ENCODE data around the gene FOXP2.
"Not testable (repeated sequence)": the region's sequence is repeated elsewhere in the genome, so short reads cannot be mapped to it uniquely, and the experiment has no call there.

The FOXP2 gene

DNA sequence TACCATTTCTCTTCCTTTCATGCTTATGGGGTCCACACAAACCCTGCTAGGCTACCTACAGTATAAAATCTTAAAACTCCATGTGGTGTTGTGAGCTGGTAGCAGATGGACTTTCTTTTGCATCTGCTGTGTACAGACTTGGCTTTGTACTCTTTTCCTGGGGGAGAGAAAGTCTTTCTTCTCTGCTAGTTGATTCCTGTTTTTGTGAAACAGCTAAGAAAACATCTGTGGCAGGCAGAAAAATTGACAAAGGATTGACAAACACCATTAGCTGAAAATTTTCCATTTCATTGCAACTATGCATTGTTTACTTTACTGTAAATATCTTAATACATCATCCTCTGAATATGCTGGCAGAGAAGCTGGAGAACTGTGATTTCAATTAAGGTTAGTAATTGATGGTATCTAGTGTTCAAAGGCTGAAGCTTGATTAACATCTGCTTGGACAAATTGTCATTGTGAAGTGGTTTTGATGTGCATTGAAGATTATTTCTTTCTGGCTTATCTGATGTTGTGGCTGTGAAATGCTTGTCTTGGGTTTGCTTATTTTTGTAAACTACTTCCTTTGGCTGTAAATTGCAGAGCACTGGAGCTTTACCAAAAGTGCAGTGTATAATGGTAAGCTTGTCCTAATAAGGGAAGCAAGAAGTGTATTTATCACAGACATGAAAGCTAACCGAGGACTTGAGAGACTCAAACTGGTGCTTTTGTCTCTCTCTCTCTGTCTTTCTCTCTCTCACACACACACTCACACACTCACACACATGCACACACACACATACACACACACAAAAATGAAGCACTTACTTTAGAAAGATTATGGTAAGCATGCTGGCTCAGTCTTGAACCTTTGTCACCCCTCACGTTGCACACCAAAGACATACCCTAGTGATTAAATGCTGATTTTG, at the start of gene FOXP2:
Gene FOXP2, plus strand, starts transcription at position 660 of the 908 bp plus-strand sequence. CDS start 11,697 bp downstream, outside the sequence.
- in situ Hi-C loops (cut with HindIII; ENCODE audit: low sequenced_read_pairs) = no loop called here

DNA sequence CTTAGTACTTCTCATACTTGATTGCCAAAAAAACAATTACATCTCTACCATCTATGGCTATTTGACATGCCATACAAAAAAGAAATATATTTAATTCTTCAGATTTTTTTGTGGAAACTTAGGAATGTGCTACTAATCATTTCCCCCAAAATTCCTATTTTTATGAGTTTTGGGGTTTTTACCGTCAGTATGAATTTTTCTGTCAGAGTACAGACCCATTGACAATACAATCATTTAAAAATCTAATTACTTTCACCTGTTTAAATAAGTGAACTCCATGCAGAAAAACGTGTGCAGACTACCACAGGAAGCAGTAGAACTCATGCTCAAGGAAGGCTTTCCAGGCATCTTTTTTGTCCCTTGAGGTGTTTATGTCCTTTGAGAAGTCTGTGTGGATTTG, 48.8 kb upstream of the FOXP2 start:
- in situ Hi-C loops (cut with HindIII; ENCODE audit: low sequenced_read_pairs) = no loop called here

DNA sequence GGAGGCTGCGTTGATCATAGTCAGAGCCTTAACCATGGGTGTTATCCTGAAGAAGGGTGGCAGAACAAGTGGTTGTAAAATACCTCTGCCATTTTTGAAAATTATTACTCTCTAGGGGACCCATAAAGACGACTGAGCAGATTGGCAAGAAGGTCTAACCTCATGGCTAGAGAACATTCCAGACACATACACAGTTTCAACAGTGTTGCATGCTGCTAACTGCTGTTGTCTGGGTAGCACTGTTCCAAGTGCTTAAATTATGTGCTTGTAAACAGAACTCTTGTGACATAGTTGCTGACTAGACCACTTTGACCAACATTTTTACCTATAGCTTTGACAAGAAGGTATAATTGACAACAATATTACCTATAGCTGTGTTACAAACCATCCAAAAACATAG, 46.1 kb upstream of the FOXP2 start:
- in situ Hi-C loops (cut with HindIII; ENCODE audit: low sequenced_read_pairs) = no loop called here

DNA sequence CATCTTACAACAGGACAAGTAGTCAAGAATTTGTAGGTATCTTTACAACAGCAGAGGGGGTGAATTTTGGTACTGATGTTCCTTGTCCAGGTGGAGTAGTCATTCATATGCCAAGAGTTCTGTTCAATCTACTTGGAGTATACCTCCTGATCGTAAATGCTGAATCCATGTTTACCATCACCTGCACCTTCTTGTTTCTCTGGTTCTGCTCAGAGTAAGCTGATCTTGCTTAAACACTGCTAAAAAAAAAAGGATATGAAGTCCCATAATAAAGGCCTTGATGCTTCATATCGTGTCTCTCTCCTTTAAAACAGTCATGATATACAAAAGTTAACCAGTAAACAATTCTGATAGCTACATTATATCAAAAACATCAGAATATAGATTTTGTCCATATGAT, 45.3 kb upstream of the FOXP2 start:
- in situ Hi-C loops (cut with HindIII; ENCODE audit: low sequenced_read_pairs) = no loop called here

DNA sequence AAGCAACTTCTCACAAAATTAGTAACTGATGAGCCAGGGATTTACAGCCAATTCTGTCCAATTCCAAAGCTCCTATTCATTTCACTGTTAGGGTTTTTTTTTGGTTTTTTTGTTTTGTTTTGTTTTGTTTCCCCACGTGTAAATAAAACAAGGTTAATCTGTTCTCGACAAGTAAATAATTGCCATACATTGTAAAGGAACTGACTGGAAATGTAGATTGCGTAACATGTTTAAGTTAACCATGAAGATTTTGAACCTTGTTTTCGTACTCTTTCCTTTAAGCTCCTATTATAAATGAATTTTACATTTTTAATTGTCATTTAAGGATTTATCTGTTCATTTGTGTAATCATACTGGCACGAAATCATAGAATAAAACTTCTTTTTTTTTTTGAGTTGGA, 42.0 kb upstream of the FOXP2 start:
- in situ Hi-C loops (cut with HindIII; ENCODE audit: low sequenced_read_pairs) = no loop called here

DNA sequence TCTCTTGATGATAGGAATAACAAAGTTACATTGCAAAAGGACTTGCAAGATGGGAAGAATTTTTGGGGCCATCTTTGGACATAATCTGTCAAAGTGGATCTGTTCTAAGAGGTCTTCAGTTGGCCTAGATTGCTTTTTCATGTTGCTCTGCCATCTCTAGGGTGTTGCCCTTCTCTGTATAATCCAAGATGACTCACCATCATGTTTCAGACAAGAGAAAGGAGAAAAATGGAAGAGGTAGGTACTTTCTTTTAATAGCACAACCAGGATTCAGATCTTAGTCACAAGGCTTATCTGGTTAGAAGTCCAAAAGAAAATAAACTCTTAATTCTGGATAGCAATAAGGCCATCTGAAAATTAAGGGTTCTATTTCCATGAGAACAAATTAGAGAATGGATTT, 38.7 kb upstream of the FOXP2 start:
- in situ Hi-C loops (cut with HindIII; ENCODE audit: low sequenced_read_pairs) = no loop called here

DNA sequence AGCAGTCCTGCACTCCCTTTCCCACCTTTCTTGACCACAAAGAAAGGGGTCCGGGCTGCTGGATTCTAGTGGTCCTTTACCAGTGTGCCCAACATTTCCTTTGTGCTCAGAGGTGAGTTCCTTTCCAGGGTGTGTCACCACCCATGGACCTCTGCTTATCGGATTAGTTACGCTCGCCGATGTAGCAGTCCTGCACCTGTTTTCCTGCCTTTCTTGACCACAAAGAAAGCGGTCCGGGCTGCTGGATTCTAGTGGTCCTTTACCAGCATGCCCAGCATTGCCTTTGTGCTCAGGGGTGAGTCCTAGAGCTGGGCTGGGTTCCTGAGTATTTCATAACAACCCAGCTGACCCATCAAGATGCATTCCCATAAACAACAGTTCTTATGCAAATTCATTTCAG, 30.7 kb upstream of the FOXP2 start:
- in situ Hi-C loops (cut with HindIII; ENCODE audit: low sequenced_read_pairs) = not testable (repeated sequence)

DNA sequence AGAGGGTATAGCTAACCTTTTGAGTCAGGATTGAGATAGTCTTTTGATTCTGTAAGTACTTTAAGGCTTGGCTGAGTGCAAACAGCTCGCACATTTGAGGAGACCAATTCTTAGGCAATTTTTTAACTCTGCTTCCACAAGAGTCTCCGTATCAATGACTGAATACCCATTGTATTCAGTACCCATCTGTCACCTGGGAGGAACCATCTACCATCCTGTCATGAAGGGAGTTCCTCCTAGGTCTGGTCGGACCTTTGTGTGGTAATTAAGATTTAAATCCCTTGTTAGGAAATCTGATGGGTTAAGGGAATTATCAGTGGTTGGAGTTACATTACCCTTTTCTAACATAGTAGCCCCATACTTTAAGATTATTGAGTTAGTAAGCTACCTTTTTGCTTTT, 30.3 kb upstream of the FOXP2 start:
- in situ Hi-C loops (cut with HindIII; ENCODE audit: low sequenced_read_pairs) = not testable (repeated sequence)

DNA sequence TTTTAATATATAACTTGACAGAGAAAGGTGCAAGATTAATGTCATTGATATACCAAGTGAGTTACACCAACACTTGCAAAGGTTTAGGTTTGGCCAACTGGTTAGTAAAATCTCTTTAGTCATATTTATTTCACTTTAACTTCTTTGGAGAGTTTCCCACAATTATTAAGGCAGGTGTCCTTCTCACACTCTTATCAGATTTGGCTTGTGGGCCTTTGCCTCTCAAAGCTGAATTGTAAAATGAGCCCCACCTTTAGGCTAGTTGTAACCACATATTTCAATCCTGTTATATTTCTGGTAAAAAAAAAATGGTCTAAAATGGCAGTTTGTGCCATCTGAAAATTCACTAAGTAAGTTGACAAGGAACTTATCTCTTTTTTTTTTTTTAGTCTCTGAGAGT, 26.6 kb upstream of the FOXP2 start:
- in situ Hi-C loops (cut with HindIII; ENCODE audit: low sequenced_read_pairs) = no loop called here

DNA sequence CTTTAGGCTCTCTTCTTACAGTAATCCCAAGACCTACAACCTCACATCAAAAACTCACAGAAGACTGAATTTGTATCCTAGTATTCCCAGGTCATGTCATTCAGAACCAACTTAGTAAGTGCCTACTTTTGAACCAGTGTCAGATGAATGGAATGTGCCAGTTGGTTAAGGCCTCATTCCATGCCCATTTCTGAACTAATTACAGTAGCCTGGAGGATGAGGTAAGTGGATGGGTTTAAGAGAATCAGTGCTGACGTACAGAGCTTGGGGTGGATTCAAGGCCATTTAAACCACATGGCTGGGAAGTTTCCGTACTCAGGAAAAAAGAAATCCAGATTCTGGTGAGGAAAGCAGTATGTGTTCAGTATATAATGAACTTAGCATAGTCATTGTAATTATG, 21.9 kb upstream of the FOXP2 start:
- in situ Hi-C loops (cut with HindIII; ENCODE audit: low sequenced_read_pairs) = no loop called here

DNA sequence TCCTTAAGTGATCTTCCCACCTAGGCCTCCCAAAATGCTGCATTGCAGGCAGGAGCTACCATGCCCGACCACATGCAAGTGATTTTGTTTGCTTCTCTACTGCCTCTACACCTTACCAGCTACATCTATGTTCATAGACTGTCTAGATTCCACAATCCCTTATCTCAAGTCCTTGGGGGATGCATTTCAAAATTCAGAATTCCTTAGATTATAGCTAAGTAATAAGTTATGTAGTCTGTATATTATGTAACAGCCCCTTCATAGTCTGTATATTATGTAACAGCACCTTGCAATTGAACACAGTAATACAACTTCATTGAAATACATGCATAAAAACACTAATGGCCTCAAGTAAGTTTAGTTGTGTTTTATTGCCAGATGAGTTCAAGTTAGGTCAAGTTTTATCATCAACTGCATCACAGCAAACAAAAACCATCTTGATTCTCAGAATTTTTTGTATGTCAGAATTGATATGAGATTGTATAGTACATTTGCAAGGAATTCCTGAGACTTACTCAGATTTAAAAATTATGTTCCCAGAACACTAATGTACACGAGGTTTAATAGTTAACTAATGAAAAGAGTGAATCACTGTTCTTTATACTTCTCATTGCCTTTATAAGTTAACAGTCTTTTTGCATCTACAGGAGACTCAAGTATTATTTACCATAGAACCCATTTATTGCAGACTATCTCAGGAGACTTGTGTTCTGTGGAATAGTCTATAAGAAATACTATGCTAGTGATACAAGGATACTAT, 11.6 kb upstream of the FOXP2 start:
- in situ Hi-C loops (cut with HindIII; ENCODE audit: low sequenced_read_pairs) = no loop called here

DNA sequence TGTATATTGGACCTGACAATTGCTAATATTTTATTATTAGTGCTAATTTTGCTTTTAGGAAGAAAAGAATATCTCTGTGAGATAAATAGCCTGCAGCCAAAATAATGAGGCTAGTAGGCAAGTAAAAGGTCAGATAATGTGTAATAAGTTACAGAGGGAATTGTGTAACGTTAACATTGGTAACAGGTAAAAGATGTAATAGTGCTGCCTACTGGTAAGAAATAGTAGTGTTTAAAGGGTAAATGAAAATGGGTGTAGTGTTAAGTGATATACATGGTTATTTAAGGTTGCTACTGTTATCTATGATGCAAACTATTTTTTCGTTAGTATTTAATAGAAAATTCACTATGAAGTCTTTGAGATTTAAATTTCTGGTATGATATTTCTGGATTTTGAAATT, 9.2 kb upstream of the FOXP2 start:
- in situ Hi-C loops (cut with HindIII; ENCODE audit: low sequenced_read_pairs) = no loop called here

DNA sequence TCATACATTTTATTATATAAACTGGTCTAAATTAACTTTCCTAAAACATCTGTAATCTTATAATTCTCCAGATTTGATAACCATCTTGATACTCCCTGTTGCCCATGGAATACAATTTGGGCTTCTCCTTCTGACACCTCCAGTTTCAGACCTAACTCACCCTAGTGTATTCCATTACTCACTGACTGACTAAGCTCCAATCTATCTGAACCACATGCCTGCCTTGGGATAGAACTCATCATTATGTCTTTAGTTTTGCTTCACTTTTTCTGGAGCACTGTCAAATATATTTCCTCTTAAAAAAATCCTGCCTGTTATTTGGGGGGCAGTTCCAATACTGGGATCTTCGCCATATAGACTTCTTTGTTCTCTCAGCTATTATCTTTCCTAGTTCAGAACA, 4.9 kb upstream of the FOXP2 start:
- in situ Hi-C loops (cut with HindIII; ENCODE audit: low sequenced_read_pairs) = no loop called here

DNA sequence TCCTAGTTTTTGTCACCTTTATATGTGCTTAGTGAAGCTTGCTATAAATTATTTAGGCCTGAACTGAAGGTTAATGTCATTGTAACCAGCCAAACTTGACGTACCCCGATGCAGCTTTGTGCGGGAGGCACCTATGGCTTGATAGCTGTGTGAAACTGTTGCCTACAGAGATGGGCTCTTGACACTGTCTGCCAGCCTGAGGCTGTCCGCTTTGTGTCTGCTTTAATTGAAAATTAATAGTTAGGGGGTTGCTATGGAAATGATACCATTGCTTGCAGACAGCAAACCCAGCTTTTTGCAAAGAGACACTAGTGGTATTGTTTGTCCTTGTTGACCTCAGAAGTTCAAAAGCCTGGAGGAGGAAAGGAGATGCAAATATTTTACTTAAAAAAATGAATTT, 2.1 kb upstream of the FOXP2 start:
- in situ Hi-C loops (cut with HindIII; ENCODE audit: low sequenced_read_pairs) = no loop called here

DNA sequence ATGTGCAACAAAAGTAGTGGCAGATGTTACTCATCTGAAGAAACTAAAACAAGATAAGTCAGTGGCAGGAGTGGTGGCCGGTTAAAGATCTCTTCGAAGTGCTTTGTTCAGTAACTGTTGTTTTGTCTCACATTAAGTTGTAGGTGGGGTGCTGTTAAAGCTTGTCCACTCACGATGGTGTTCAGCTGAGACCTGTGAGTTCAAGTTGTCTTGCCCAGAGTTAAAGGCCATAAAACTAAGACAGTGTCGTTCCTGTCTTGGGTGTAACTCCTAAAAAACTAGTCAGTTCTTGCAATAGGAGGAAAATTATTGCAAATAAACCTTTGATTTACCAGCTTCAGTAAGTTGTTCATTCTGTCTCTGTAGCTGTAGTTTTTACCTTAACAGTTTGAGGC, 857 bp upstream of the FOXP2 start:
- in situ Hi-C loops (cut with HindIII; ENCODE audit: low sequenced_read_pairs) = no loop called here

DNA sequence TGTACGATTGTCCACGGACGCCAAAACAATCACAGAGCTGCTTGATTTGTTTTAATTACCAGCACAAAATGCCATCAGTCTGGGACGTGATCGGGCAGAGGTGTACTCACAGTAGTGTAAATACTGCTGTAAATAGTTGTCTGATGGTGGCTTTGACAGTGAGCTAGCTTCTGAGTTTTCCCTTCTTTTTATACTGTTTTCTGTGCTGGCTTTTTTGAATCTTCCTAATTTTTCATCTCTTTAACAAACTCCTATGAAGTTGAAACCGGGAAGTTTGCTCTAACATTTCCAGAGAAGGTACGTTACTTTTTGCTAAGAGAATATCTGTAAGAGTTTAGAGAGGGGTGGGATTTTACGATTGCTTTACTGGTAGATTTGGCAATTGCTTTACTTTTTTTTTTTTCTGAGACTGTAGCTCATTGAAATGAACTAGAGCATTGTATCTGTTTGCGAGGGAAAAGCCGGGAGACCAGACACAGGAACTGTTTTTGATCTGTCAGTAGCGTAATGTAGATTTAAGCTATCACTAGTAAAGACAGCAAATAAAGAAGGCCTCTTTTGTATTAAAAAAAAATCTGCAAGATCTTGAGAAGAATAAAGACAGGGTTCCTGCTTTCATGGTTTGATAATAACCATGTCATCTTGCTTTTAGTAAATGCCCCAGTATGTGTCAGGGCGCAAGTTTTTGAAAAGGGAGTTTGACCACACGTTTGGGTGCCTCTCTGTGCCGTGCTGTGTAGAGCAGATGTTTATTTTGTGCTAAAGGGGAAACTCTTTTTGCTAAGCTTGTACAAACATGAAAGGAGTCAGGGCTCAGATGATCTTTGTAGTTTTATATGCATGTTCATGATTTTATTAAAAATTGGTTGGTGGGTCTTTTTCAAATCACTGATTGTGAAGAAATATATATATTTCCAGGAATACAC, 712 bp downstream of the FOXP2 start:
- in situ Hi-C loops (cut with HindIII; ENCODE audit: low sequenced_read_pairs) = no loop called here

DNA sequence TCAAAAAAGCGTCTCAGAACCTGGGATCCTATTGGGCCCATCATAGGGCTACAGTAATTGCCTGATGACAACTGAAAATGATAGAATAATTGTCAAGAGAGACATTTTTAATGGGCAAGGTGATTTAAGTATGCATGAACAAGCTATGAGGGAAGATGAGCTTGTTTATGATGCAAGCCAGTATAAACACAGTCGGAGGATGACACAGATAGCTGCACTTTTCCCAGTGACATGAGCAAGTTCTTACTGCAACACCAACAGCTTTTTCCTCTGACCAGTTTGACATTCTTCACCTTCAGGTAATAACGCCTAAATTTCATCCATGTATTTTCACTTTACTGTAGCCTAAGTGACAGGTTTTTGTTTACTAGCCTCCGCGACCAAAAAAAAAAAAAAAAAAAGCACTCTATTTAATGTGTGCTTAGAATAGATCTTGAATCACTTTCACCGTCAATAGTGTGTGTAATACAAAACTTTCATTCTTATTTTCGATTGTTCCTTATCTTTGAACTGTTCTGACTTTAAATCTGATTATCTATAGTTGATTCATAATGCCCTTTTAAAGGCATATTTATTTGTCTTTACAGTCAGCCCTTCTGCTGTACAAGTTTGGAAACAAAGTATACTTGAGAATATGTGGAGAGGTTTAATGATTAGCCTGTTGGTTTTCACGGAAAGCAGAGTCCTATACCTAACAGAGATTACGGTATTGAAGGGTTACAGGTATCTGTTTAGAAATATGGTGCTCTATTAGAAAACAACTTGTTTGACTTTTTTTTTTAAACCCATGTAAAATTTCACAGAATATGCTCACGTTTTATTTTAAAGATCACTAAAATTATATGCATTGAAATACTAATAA, 1.7 kb downstream of the FOXP2 start:
- in situ Hi-C loops (cut with HindIII; ENCODE audit: low sequenced_read_pairs) = no loop called here

DNA sequence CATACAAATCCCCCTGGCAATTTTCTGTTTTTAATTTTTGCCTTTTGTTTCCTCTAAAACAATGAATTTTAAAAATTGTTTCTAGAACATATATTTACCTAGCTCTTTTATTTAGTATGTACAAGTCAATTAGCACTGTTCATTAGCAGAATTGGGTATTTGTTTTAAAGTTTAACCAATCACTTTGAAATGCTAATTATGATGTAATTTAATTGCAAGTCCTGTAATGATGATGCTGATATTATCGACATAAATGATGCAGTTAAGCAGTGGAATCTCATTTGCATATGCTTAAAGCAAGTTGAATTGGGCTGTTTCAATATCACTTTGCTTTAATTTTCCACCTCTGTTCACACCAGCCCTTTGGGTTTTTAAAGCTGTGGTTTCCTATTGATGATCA, 2.7 kb downstream of the FOXP2 start:
- in situ Hi-C loops (cut with HindIII; ENCODE audit: low sequenced_read_pairs) = no loop called here

DNA sequence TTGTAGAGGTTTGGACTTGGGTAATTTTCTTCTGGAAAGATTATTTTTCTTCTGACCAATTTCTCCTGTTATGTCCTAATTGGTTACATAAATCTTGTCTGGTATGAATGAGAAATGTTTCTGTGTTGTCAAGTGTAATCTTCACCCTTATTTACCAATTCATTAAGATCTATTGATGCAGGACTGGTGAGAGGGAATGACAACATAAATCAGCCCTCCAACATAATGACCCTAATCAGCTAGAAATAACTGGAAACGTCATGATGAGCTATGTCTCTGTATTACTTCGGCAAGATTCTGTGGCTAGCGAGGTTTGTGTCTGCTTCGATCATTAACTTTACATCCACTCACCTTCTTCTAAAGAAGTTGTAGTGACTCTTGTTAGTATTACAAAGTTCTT, 3.5 kb downstream of the FOXP2 start:
- in situ Hi-C loops (cut with HindIII; ENCODE audit: low sequenced_read_pairs) = no loop called here
